HG03432 (cell line): ENCODE data around the gene SHMT2.
A peak's percentile ranks its signal among the peaks of the same experiment; 100 is the strongest.

Experiments
- ATAC-seq: cut with Tn5 transposase; IDR thresholded peaks from one replicate; pipeline ENCODE4 v1.9.1; 2021; ENCODE audit warnings: mild to moderate bottlenecking, moderate library complexity; ENCODE audit not compliant: unreplicated experiment

The SHMT2 gene

GRCh38 chr12:57229634-57230380, at the start of gene SHMT2:
SHMT2 (plus strand) TSS chr12:57229711; CDS start chr12:57229779, 68 bp downstream.
- ATAC-seq, result peak; percentile 63

- ATAC-seq, result no peak
These were observed 49.1 kb upstream of the SHMT2 start for GRCh38 chr12:57180321-57180989.

GRCh38 chr12:57181072-57181471, 48.4 kb upstream of the SHMT2 start:
- ATAC-seq, result no peak

- no peak for ATAC-seq
These were observed 47.9 kb upstream of the SHMT2 start for GRCh38 chr12:57181561-57182155.

- ATAC-seq, result peak; percentile 87
These were observed 46.5 kb upstream of the SHMT2 start for GRCh38 chr12:57182918-57183575.

GRCh38 chr12:57183939-57184725, 45.4 kb upstream of the SHMT2 start:
- ATAC-seq, result no peak

- ATAC-seq, result no peak
These were observed 44.1 kb upstream of the SHMT2 start for GRCh38 chr12:57185403-57185802.

GRCh38 chr12:57185906-57186508, 43.5 kb upstream of the SHMT2 start:
- ATAC-seq, result no peak

- ATAC-seq, result no peak
These were observed 42.1 kb upstream of the SHMT2 start for GRCh38 chr12:57187222-57188089.

- no peak for ATAC-seq
These were observed 41.5 kb upstream of the SHMT2 start for GRCh38 chr12:57188090-57188425.

- no peak for ATAC-seq
These were observed 39.5 kb upstream of the SHMT2 start for GRCh38 chr12:57190037-57190436.

GRCh38 chr12:57190821-57191220, 38.7 kb upstream of the SHMT2 start:
- ATAC-seq, result no peak

GRCh38 chr12:57191410-57191809, 38.1 kb upstream of the SHMT2 start:
- no peak for ATAC-seq

- no peak for ATAC-seq
These were observed 36.6 kb upstream of the SHMT2 start for GRCh38 chr12:57192920-57193319.

GRCh38 chr12:57193706-57194245, 35.7 kb upstream of the SHMT2 start:
- ATAC-seq, result no peak

GRCh38 chr12:57194253-57194652, 35.3 kb upstream of the SHMT2 start:
- no peak for ATAC-seq

GRCh38 chr12:57195186-57195585, 34.3 kb upstream of the SHMT2 start:
- no peak for ATAC-seq

- no peak for ATAC-seq
These were observed 33.7 kb upstream of the SHMT2 start for GRCh38 chr12:57195611-57196371.
